HepG2 (cell line): ENCODE data around the gene CNTFR.

Source experiments
- CCDC6 ChIP-seq: sonication (generic); formaldehyde crosslinking; IDR thresholded peaks from 2 replicates; pipeline ENCODE4 v1.8.1; 2022; ENCODE audit warnings: mild to moderate bottlenecking, missing genetic modification reagents, moderate library complexity
- DNMT1 ChIP-seq: sonication (generic); formaldehyde crosslinking; IDR thresholded peaks from 2 replicates; pipeline ENCODE4 v1.5.1; 2020; ENCODE audit warnings: mild to moderate bottlenecking, missing genetic modification reagents
- JUNB ChIP-seq: sonication (generic); formaldehyde crosslinking; IDR thresholded peaks from 2 replicates; pipeline ENCODE4 v1.8.0; 2022; ENCODE audit warnings: missing genetic modification reagents, mild to moderate bottlenecking, borderline replicate concordance
- KDM1A ChIP-seq: IDR thresholded peaks from 2 replicates; pipeline ENCODE4 v1.6.1; 2016; ENCODE audit warnings: missing compliant biosample characterization
- KLF13 ChIP-seq: sonication (generic); formaldehyde crosslinking; IDR thresholded peaks from 2 replicates; pipeline ENCODE4 v1.4.0; 2020; ENCODE audit warnings: mild to moderate bottlenecking, missing genetic modification reagents
- PRDM10 ChIP-seq: sonication (generic); formaldehyde crosslinking; IDR thresholded peaks from 2 replicates; pipeline ENCODE4 v1.4.0; 2020; ENCODE audit warnings: low read depth, missing genetic modification reagents
- SALL2 ChIP-seq: sonication (generic); formaldehyde crosslinking; IDR thresholded peaks from 2 replicates; pipeline ENCODE4 v1.8.1; 2023; ENCODE audit warnings: mild to moderate bottlenecking, missing genetic modification reagents, inconsistent platforms
- SNAPC2 ChIP-seq: sonication (generic); formaldehyde crosslinking; IDR thresholded peaks from 2 replicates; pipeline ENCODE4 v1.8.1; 2022; ENCODE audit warnings: mild to moderate bottlenecking, missing genetic modification reagents
- SOX13 ChIP-seq, 3 experiments: fragments of 450-650 bp in 1 of 3; sonication (generic) in 1 of 3; formaldehyde crosslinking in 1 of 3; IDR thresholded peaks in 2 of 3; conservative IDR thresholded peaks in 1 of 3; 2 replicates each; pipeline versions ENCODE4 v1.5.0 to v1.6.1; 2016 to 2020; ENCODE audit warnings: antibody characterized with exemption in 1 of 3, mild to moderate bottlenecking in 1 of 3, missing compliant biosample characterization in 1 of 3, missing genetic modification reagents in 1 of 3, moderate library complexity in 1 of 3
- ZBTB33 ChIP-seq: sonication (generic); formaldehyde crosslinking; IDR thresholded peaks from 2 replicates; pipeline ENCODE4 v1.4.0; 2020; ENCODE audit warnings: missing genetic modification reagents
- ZNF549 ChIP-seq: sonication (generic); formaldehyde crosslinking; IDR thresholded peaks from 2 replicates; pipeline ENCODE4 v1.5.0; 2020; ENCODE audit warnings: missing genetic modification reagents
- TF ChIP-seq, protein P1 (sequence below): sonication (generic); formaldehyde crosslinking; IDR thresholded peaks from 2 replicates; pipeline ENCODE4 v1.8.1; 2023; ENCODE audit warnings: missing genetic modification reagents, inconsistent platforms, borderline replicate concordance

GRCh38 chr9:34521406-34522045 is 68.0 kb downstream of the CNTFR start:
- TF ChIP-seq SOX13 (IDR thresholded peaks at IDR 0.05), result no peak
- no peak for TF ChIP-seq SOX13 (CRISPR knock-in tag; conservative IDR thresholded peaks at IDR 0.05 in 1 of 2, IDR thresholded peaks at IDR 0.05 in 1 of 2)
- TF ChIP-seq DNMT1 (CRISPR knock-in tag), result no peak
- TF ChIP-seq SNAPC2 (CRISPR knock-in tag), result no peak
- no peak for TF ChIP-seq KLF13
- TF ChIP-seq ZNF549 (CRISPR knock-in tag), result no peak
- TF ChIP-seq JUNB (CRISPR knock-in tag), result no peak
- TF ChIP-seq, protein P1, sequence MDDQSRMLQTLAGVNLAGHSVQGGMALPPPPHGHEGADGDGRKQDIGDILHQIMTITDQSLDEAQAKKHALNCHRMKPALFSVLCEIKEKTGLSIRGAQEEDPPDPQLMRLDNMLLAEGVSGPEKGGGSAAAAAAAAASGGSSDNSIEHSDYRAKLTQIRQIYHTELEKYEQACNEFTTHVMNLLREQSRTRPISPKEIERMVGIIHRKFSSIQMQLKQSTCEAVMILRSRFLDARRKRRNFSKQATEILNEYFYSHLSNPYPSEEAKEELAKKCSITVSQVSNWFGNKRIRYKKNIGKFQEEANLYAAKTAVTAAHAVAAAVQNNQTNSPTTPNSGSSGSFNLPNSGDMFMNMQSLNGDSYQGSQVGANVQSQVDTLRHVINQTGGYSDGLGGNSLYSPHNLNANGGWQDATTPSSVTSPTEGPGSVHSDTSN (CRISPR knock-in tag), result no peak
- TF ChIP-seq ZBTB33 (CRISPR knock-in tag), result no peak
- TF ChIP-seq KDM1A (CRISPR knock-in tag), result no peak
- no peak for TF ChIP-seq CCDC6 (CRISPR knock-in tag)
- no peak for TF ChIP-seq SALL2 (CRISPR knock-in tag)
- no peak for TF ChIP-seq PRDM10 (CRISPR knock-in tag)
